Measurements from ENCODE around the gene CACNA1E. TPM values are rescaled to one million over a fixed set of nuclear protein-coding genes. Genes with fewer than 3 reads are reported as not detected.

The CACNA1E gene
- total RNA-seq, 2 donors from 2014 or later, result 1.7 to 2.2 TPM

- no peaks in the 10 kb centered on the region for H3K4me1 ChIP-seq
- TF ChIP-seq, protein P1, sequence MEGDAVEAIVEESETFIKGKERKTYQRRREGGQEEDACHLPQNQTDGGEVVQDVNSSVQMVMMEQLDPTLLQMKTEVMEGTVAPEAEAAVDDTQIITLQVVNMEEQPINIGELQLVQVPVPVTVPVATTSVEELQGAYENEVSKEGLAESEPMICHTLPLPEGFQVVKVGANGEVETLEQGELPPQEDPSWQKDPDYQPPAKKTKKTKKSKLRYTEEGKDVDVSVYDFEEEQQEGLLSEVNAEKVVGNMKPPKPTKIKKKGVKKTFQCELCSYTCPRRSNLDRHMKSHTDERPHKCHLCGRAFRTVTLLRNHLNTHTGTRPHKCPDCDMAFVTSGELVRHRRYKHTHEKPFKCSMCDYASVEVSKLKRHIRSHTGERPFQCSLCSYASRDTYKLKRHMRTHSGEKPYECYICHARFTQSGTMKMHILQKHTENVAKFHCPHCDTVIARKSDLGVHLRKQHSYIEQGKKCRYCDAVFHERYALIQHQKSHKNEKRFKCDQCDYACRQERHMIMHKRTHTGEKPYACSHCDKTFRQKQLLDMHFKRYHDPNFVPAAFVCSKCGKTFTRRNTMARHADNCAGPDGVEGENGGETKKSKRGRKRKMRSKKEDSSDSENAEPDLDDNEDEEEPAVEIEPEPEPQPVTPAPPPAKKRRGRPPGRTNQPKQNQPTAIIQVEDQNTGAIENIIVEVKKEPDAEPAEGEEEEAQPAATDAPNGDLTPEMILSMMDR (IDR thresholded peaks at IDR 0.05), result no peak
- no peaks in the 10 kb centered on the region for H3K9me3 ChIP-seq
- no peak overlapping the region for H3K4me3 ChIP-seq
- no peaks in the 10 kb centered on the region for H3K36me3 ChIP-seq
- H3K27ac ChIP-seq, result no peak overlapping the region
- no peaks in the 10 kb centered on the region for H3K27me3 ChIP-seq
- DNase-seq (ENCODE audit: low spot score), result no peak
Observed at GRCh38 chr1:181730606-181731005, 247.3 kb downstream of the CACNA1E start.

DNA sequence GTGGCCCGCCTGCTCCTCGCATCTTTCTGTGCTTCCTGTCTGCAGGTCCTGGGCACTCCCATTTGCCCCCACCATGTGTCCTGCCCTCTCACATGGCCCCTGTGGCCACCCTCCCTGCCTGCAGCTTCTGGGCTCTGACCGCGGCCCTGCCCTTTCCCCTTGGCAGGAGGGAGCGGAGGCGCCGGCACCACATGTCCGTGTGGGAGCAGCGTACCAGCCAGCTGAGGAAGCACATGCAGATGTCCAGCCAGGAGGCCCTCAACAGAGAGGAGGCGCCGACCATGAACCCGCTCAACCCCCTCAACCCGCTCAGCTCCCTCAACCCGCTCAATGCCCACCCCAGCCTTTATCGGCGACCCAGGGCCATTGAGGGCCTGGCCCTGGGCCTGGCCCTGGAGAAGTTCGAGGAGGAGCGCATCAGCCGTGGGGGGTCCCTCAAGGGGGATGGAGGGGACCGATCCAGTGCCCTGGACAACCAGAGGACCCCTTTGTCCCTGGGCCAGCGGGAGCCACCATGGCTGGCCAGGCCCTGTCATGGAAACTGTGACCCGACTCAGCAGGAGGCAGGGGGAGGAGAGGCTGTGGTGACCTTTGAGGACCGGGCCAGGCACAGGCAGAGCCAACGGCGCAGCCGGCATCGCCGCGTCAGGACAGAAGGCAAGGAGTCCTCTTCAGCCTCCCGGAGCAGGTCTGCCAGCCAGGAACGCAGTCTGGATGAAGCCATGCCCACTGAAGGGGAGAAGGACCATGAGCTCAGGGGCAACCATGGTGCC, 249.1 kb downstream of the CACNA1E start:
- no peak overlapping the region for H3K4me3 ChIP-seq
- TF ChIP-seq, protein P1 (IDR thresholded peaks at IDR 0.05), result no peak
- H3K4me1 ChIP-seq, result no peaks in the 10 kb centered on the region
- no peak for DNase-seq (ENCODE audit: low spot score)
- no peak overlapping the region for H3K27ac ChIP-seq
- no peaks in the 10 kb centered on the region for H3K36me3 ChIP-seq
- no peaks in the 10 kb centered on the region for H3K27me3 ChIP-seq
- H3K9me3 ChIP-seq, result no peaks in the 10 kb centered on the region

GRCh38 chr1:181733486-181733885, 250.2 kb downstream of the CACNA1E start:
- DNase-seq (ENCODE audit: low spot score), result no peak
- no peaks in the 10 kb centered on the region for H3K36me3 ChIP-seq
- H3K27ac ChIP-seq, result no peak overlapping the region
- H3K4me1 ChIP-seq, result no peaks in the 10 kb centered on the region
- no peaks in the 10 kb centered on the region for H3K9me3 ChIP-seq
- TF ChIP-seq, protein P1 (IDR thresholded peaks at IDR 0.05), result no peak
- no peak overlapping the region for H3K4me3 ChIP-seq
- H3K27me3 ChIP-seq, result no peaks in the 10 kb centered on the region

DNA sequence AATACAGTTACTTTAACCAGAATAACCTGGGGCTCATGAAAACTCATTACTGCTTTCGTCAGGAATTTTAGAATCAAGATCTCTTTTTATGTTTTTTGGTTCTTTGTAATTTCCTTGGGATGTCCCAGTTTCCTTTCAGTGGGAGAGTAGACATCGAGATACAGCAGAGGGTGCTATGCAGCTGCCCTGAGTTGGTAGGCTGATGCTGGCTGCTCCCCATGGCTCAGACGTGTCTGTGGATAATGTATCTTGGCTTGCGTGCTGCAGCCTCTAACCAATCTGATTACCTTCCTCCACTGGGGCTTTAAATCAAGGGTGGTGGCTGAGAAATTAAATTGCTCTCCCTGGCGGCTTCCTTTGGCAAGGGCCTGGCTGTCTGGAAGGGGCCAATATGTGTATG, 253.7 kb downstream of the CACNA1E start:
- Histone ChIP-seq H3K4me3 (no peak overlapping the region), H3K36me3 (no peaks in the 10 kb centered on the region), H3K27ac (no peak overlapping the region), H3K27me3 (no peaks in the 10 kb centered on the region), H3K9me3 (no peaks in the 10 kb centered on the region), H3K4me1 (no peaks in the 10 kb centered on the region)
- TF ChIP-seq, protein P1 (IDR thresholded peaks at IDR 0.05), result no peak
- no peak for DNase-seq (ENCODE audit: low spot score)

- H3K9me3 ChIP-seq, result no peaks in the 10 kb centered on the region
- H3K27me3 ChIP-seq, result no peaks in the 10 kb centered on the region
- TF ChIP-seq, protein P1 (IDR thresholded peaks at IDR 0.05), result no peak
- H3K4me3 ChIP-seq, result no peak overlapping the region
- H3K36me3 ChIP-seq, result no peaks in the 10 kb centered on the region
- no peak overlapping the region for H3K27ac ChIP-seq
- no peak for DNase-seq (ENCODE audit: low spot score)
- no peaks in the 10 kb centered on the region for H3K4me1 ChIP-seq
Observed at GRCh38 chr1:181739214-181739613, 255.9 kb downstream of the CACNA1E start.

DNA sequence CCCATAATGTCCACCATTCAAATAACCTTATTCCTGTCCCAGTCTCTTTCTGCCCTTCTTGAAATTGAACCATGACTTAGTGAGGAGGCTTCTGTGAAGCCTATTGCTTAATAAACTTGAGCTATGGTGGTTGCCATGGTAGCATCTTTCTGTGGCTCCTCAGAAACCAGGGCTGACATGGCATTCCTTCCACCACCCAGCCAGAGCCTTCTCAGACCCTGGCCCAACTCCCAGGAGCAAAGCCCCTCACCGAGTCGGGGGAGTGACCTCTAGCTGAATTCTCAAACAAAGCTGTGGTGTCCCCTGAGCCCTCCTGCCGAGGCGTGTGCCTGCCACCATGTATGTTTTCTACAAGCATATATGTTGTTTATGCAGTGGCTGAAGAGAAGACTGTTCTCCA, 259.1 kb downstream of the CACNA1E start:
- Histone ChIP-seq H3K4me3 (no peak overlapping the region), H3K36me3 (no peaks in the 10 kb centered on the region), H3K4me1 (no peaks in the 10 kb centered on the region), H3K27ac (no peak overlapping the region), H3K27me3 (no peaks in the 10 kb centered on the region), H3K9me3 (no peaks in the 10 kb centered on the region)
- no peak for DNase-seq (ENCODE audit: low spot score)
- TF ChIP-seq, protein P1 (IDR thresholded peaks at IDR 0.05), result no peak

All from right atrium auricular region (tissue), 2 donors.